Measurements from ENCODE around the gene MACC1.

The MACC1 gene

GRCh38 chr7:20223356-20223755 lies 6.2 kb upstream of the MACC1 start:
- H3K4me3 ChIP-seq (ENCODE audit: low read depth, low read length), result no peak overlapping the region
- no peak for TF ChIP-seq CTCF (IDR thresholded peaks at IDR 0.05; ENCODE audit: borderline replicate concordance, insufficient read depth, low read depth, low read length)

- TF ChIP-seq CTCF (IDR thresholded peaks at IDR 0.05; ENCODE audit: borderline replicate concordance, insufficient read depth, low read depth, low read length), result no peak
These were observed 5.1 kb upstream of the MACC1 start for GRCh38 chr7:20222219-20222828.

GRCh38 chr7:20220921-20221547 lies 3.9 kb upstream of the MACC1 start:
- TF ChIP-seq CTCF (IDR thresholded peaks at IDR 0.05; ENCODE audit: borderline replicate concordance, insufficient read depth, low read depth, low read length), result no peak
- H3K4me3 ChIP-seq (ENCODE audit: low read depth, low read length), result no peak overlapping the region

More at GRCh38 chr7:20222219-20222828, 5.1 kb upstream of the MACC1 start:
- no peak overlapping the region for H3K4me3 ChIP-seq (ENCODE audit: low read depth, low read length)

- no peak overlapping the region for H3K4me3 ChIP-seq (ENCODE audit: low read depth, low read length)
- TF ChIP-seq CTCF (IDR thresholded peaks at IDR 0.05; ENCODE audit: borderline replicate concordance, insufficient read depth, low read depth, low read length), result no peak
These were observed 3.1 kb upstream of the MACC1 start for GRCh38 chr7:20220293-20220761.

GRCh38 chr7:20219446-20220292 lies 2.5 kb upstream of the MACC1 start:
- H3K4me3 ChIP-seq (ENCODE audit: low read depth, low read length), result no peak overlapping the region
- TF ChIP-seq CTCF (IDR thresholded peaks at IDR 0.05; ENCODE audit: borderline replicate concordance, insufficient read depth, low read depth, low read length), result no peak

- no peak overlapping the region for H3K4me3 ChIP-seq (ENCODE audit: low read depth, low read length)
- TF ChIP-seq CTCF (IDR thresholded peaks at IDR 0.05; ENCODE audit: borderline replicate concordance, insufficient read depth, low read depth, low read length), result no peak
These were observed 1.9 kb upstream of the MACC1 start for GRCh38 chr7:20219062-20219445.
